ENCODE data around the gene SPATA32.
"Not testable (repeated sequence)": the region's sequence is repeated elsewhere in the genome, so short reads cannot be mapped to it uniquely, and the experiment has no call there.

SPATA32 gene

GRCh38 chr17:45307290-45308015, 45.6 kb upstream of the SPATA32 start:
- no peak for TF ChIP-seq CTCF (conservative IDR thresholded peaks at IDR 0.05; ENCODE audit: control insufficient read depth, insufficient read depth, low read depth, low read length)

GRCh38 chr17:45306623-45307022, 44.7 kb upstream of the SPATA32 start:
- no peak for TF ChIP-seq CTCF (conservative IDR thresholded peaks at IDR 0.05; ENCODE audit: control insufficient read depth, insufficient read depth, low read depth, low read length)
- no peak for DNase-seq (ENCODE audit: low read depth)
- H3K4me3 ChIP-seq (ENCODE audit: control insufficient read depth, low read depth, low read length): no peak overlapping the region

More at GRCh38 chr17:45307290-45308015, 45.6 kb upstream of the SPATA32 start:
- DNase-seq (ENCODE audit: low read depth): peak; percentile 95
- peak overlapping the region; percentile 2 for H3K4me3 ChIP-seq (ENCODE audit: control insufficient read depth, low read depth, low read length)

GRCh38 chr17:45306094-45306493, 44.2 kb upstream of the SPATA32 start:
- no peak overlapping the region for H3K4me3 ChIP-seq (ENCODE audit: control insufficient read depth, low read depth, low read length)

GRCh38 chr17:45305530-45306087, 43.7 kb upstream of the SPATA32 start:
- H3K4me3 ChIP-seq (ENCODE audit: control insufficient read depth, low read depth, low read length): no peak overlapping the region
- DNase-seq (ENCODE audit: low read depth): peak; percentile 76
- no peak for TF ChIP-seq CTCF (conservative IDR thresholded peaks at IDR 0.05; ENCODE audit: control insufficient read depth, insufficient read depth, low read depth, low read length)

More at GRCh38 chr17:45306094-45306493, 44.2 kb upstream of the SPATA32 start:
- TF ChIP-seq CTCF (conservative IDR thresholded peaks at IDR 0.05; ENCODE audit: control insufficient read depth, insufficient read depth, low read depth, low read length): no peak
- no peak for DNase-seq (ENCODE audit: low read depth)

- peak; percentile 76 for DNase-seq (ENCODE audit: low read depth)
- H3K4me3 ChIP-seq (ENCODE audit: control insufficient read depth, low read depth, low read length): no peak overlapping the region
Observed at GRCh38 chr17:45302649-45303173, 40.8 kb upstream of the SPATA32 start.

GRCh38 chr17:45302220-45302619, 40.3 kb upstream of the SPATA32 start:
- H3K4me3 ChIP-seq (ENCODE audit: control insufficient read depth, low read depth, low read length); DNase-seq (ENCODE audit: low read depth): not testable (repeated sequence)

More at GRCh38 chr17:45302649-45303173, 40.8 kb upstream of the SPATA32 start:
- no peak for TF ChIP-seq CTCF (conservative IDR thresholded peaks at IDR 0.05; ENCODE audit: control insufficient read depth, insufficient read depth, low read depth, low read length)

- H3K4me3 ChIP-seq (ENCODE audit: control insufficient read depth, low read depth, low read length): no peak overlapping the region
- DNase-seq (ENCODE audit: low read depth): no peak
- no peak for TF ChIP-seq CTCF (conservative IDR thresholded peaks at IDR 0.05; ENCODE audit: control insufficient read depth, insufficient read depth, low read depth, low read length)
Observed at GRCh38 chr17:45301674-45302073, 39.8 kb upstream of the SPATA32 start.

Measured in fibroblast of mammary gland (primary cell).